ENCODE results near the gene FKTN. TPM values are rescaled to one million over a fixed set of nuclear protein-coding genes. Genes with fewer than 3 reads are reported as not detected.

FKTN gene
- total RNA-seq, result 10 to 100 TPM; 26.6 to 40.3 TPM

GRCh38 chr9:105557804-105558610 is at the start of gene FKTN:
TSS of gene FKTN (plus strand) at chr9:105558131. CDS start at chr9:105575033, 16,902 bp downstream.

GRCh38 chr9:105662184-105663104 is 104.5 kb downstream of the FKTN start, which contains the start of gene TAL2:
TSS of gene TAL2 (plus strand) at chr9:105662457. CDS start at chr9:105662497, 40 bp downstream.

Other genes starting within 250 kb of the FKTN start
- gene FSD1L, start 110.1 kb upstream of the FKTN start, total RNA-seq, result 1 to 10 TPM; 9.3 to 9.6 TPM
- gene TAL2, start 104.3 kb downstream of the FKTN start, total RNA-seq, result not detected
- 10 to 100 TPM; 20.6 to 30.6 TPM for gene TMEM38B, start 136.4 kb downstream of the FKTN start, total RNA-seq

Measured in melanocyte of skin (primary cell).